MM.1S (cell line): ENCODE measurements around the gene ACOT12.

Experiments
- DNase-seq: peaks from one replicate; pipeline ENCODE4 v3.0.0-alpha.2; 2015
- H2AFZ ChIP-seq: fragments of 300-600 bp; sonication (generic); 2 replicates; pipeline ENCODE4 v1.6.0; 2016; ENCODE audit warnings: antibody characterized with exemption, low read length
- H3F3A ChIP-seq: fragments of 300-600 bp; sonication (generic); 2 replicates; pipeline ENCODE4 v1.6.1; 2016; ENCODE audit warnings: mild to moderate bottlenecking, antibody characterized with exemption, low read length, moderate library complexity, mixed read lengths; ENCODE audit not compliant: insufficient read depth
- H3K27ac ChIP-seq: fragments of 300-600 bp; sonication (generic); 2 replicates; pipeline ENCODE4 v1.5.1; 2016; ENCODE audit warnings: mild to moderate bottlenecking, low read length
- H3K27me3 ChIP-seq: fragments of 300-600 bp; sonication (generic); replicated peaks from 2 replicates; pipeline ENCODE4 v1.6.0; 2016; ENCODE audit warnings: low read length; ENCODE audit not compliant: insufficient read depth
- H3K36me3 ChIP-seq: fragments of 300-600 bp; sonication (generic); replicated peaks from 2 replicates; pipeline ENCODE4 v1.6.1; 2016; ENCODE audit warnings: mild to moderate bottlenecking, low read length, mixed read lengths; ENCODE audit not compliant: insufficient read depth
- H3K4me1 ChIP-seq: fragments of 300-600 bp; sonication (generic); 2 replicates; pipeline ENCODE4 v1.6.1; 2016; ENCODE audit warnings: low read length, mixed read lengths
- H3K4me2 ChIP-seq: fragments of 300-600 bp; sonication (generic); 2 replicates; pipeline ENCODE4 v1.6.0; 2016; ENCODE audit warnings: low read depth, low read length
- H3K4me3 ChIP-seq: fragments of 300-600 bp; sonication (generic); 2 replicates; pipeline ENCODE4 v1.5.1; 2016; ENCODE audit warnings: low read length, mixed read lengths
- H3K79me2 ChIP-seq: fragments of 300-600 bp; sonication (generic); 2 replicates; pipeline ENCODE4 v1.6.1; 2016; ENCODE audit warnings: mixed run types, low read length, mixed read lengths
- H3K9ac ChIP-seq: fragments of 300-600 bp; sonication (generic); 2 replicates; pipeline ENCODE4 v1.6.1; 2016; ENCODE audit warnings: low read length, mixed read lengths
- H3K9me2 ChIP-seq: fragments of 300-600 bp; sonication (generic); replicated peaks from 2 replicates; pipeline ENCODE4 v1.6.1; 2016; ENCODE audit warnings: mild to moderate bottlenecking, low read length, mixed read lengths; ENCODE audit not compliant: insufficient read depth
- H3K9me3 ChIP-seq: fragments of 300-600 bp; sonication (generic); replicated peaks from 2 replicates; pipeline ENCODE4 v1.6.1; 2016; ENCODE audit warnings: mild to moderate bottlenecking, low read length, mixed read lengths; ENCODE audit not compliant: insufficient read depth
- H4K20me1 ChIP-seq: fragments of 300-600 bp; sonication (generic); 2 replicates; pipeline ENCODE4 v1.6.1; 2016; ENCODE audit warnings: mild to moderate bottlenecking, low read length, moderate library complexity, mixed read lengths; ENCODE audit not compliant: insufficient read depth
- CTCF ChIP-seq: fragments of 300-600 bp; sonication (generic); IDR thresholded peaks from 2 replicates; pipeline ENCODE4 v1.5.1; 2016; ENCODE audit warnings: antibody characterized with exemption, low read length, mixed read lengths
- EZH2 ChIP-seq: fragments of 300-600 bp; sonication (generic); optimal IDR thresholded peaks from 2 replicates; pipeline ENCODE3; 2017; ENCODE audit warnings: low read depth, mild to moderate bottlenecking, antibody characterized with exemption, low read length, mixed read lengths
- EZH2phosphoT487 ChIP-seq: fragments of 300-600 bp; sonication (generic); IDR thresholded peaks from 2 replicates; pipeline ENCODE4 v1.6.1; 2018; ENCODE audit warnings: antibody characterized with exemption, low read length

ACOT12 gene

DNA sequence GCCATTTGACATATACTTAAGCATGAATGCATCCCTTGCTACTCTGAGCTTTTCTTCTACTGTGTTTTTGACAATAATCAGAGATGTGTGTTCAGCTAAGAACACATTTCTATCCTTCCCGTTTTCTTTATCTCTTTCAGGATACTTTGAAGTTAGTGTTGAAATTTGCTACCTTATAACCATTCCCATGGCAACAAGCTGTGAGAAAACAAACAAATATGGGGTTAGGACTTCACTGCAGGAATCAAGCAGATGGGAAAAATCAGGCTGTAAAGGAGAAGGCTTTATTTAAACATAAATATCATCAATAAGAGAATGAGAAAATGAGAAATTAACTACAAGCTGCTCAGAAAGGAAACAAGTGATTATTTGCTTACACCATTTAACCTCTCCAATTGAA, 57.4 kb downstream of the ACOT12 start:
- DNase-seq = no peak
- Histone ChIP-seq H4K20me1 (no peaks in the 10 kb centered on the region), H3K27me3 (no peaks in the 10 kb centered on the region), H3K4me3 (no peak overlapping the region), H3K9ac (no peak overlapping the region), H3K36me3 (no peaks in the 10 kb centered on the region), H3K4me1 (no peaks in the 10 kb centered on the region), H3F3A (no peaks in the 10 kb centered on the region), H2AFZ (no peak overlapping the region), H3K4me2 (no peak overlapping the region), H3K9me2 (no peaks in the 10 kb centered on the region), H3K27ac (no peak overlapping the region), H3K9me3 (no peaks in the 10 kb centered on the region), H3K79me2 (no peaks in the 10 kb centered on the region)
- no peak for TF ChIP-seq CTCF
- TF ChIP-seq EZH2phosphoT487 = no peak
- no peak for TF ChIP-seq EZH2

DNA sequence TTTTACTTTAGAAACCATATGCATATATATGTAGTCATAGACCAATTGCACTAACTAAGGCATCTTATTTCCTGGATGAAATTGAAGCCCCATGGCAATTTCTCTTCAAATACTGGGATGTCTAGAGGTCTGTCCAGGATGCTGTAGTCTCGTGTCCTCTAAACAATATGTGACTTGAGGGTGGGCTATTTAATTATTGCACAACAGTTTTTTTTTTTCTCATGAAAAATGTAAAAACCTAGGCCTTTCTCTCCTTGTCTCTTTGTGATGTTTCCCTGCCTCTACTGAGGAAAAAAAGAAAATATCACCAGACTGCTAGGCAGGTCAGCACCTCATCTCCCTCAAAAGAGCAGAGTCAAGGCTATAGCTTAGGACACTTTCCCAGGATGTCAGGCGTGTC, 58.0 kb downstream of the ACOT12 start:
- no peaks in the 10 kb centered on the region for H3K4me1 ChIP-seq
- no peaks in the 10 kb centered on the region for H3F3A ChIP-seq
- DNase-seq = no peak
- H3K79me2 ChIP-seq = no peaks in the 10 kb centered on the region
- H2AFZ ChIP-seq = no peak overlapping the region
- H4K20me1 ChIP-seq = no peaks in the 10 kb centered on the region
- H3K36me3 ChIP-seq = no peaks in the 10 kb centered on the region
- no peak overlapping the region for H3K4me2 ChIP-seq
- no peaks in the 10 kb centered on the region for H3K9me2 ChIP-seq
- no peaks in the 10 kb centered on the region for H3K9me3 ChIP-seq
- no peak overlapping the region for H3K4me3 ChIP-seq
- no peak overlapping the region for H3K9ac ChIP-seq
- TF ChIP-seq EZH2 (no peak), EZH2phosphoT487 (no peak), CTCF (no peak)
- H3K27ac ChIP-seq = no peak overlapping the region
- no peaks in the 10 kb centered on the region for H3K27me3 ChIP-seq

- Histone ChIP-seq H3K9ac (no peak overlapping the region), H3K27ac (no peak overlapping the region), H3K36me3 (no peaks in the 10 kb centered on the region), H3K9me3 (no peaks in the 10 kb centered on the region), H3K4me3 (no peak overlapping the region), H3K4me2 (no peak overlapping the region), H3K27me3 (no peaks in the 10 kb centered on the region), H3K79me2 (no peaks in the 10 kb centered on the region), H2AFZ (no peak overlapping the region), H3F3A (no peaks in the 10 kb centered on the region), H4K20me1 (no peaks in the 10 kb centered on the region), H3K4me1 (no peaks in the 10 kb centered on the region), H3K9me2 (no peaks in the 10 kb centered on the region)
- TF ChIP-seq EZH2 (no peak), CTCF (no peak), EZH2phosphoT487 (no peak)
- DNase-seq = no peak
Observed at GRCh38 chr5:81334304-81335061, 59.5 kb downstream of the ACOT12 start.
